ENCODE results near the gene SNAI1. TPM values are rescaled to one million over a fixed set of nuclear protein-coding genes. Genes with fewer than 3 reads are reported as not detected.
"Not testable (repeated sequence)": the region's sequence is repeated elsewhere in the genome, so short reads cannot be mapped to it uniquely, and the experiment has no call there.

Gene SNAI1
- polyA plus RNA-seq, 4 donors, result 1.1 to 7.8 (median 6.9) TPM; not detected in 1

DNA sequence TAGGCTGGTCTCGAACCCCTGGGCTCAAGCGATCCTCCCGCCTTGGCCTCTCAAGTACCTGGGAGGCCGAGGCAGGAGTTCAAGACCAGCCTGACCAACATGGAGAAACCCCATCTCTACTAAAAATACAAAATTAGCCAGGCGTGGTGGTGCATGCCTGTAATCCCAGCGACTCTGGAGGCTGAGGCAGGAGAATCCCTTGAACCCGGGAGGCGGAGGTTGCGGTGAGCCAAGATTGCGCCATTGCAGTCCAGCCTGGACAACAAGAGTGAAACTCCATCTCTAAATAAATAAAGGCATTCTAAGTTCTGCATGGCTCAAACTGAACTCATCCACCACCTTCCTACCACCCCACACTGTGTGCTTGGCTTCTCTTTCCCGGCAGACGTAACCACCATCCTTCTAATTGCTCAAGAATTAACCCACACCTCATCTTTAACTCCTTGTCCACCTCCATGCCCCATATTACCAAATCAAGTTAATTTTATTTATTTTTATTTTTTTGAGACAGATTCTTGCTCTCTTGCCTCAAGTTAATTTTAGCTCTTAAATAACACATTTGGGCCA lies 26.9 kb upstream of the SNAI1 start:
- FAIRE-seq; H3K27ac ChIP-seq (ENCODE audit: low read depth in 1 of 3, low read length in 2 of 3); H3K27me3 ChIP-seq (ENCODE audit: control insufficient read depth in 3 of 3, insufficient read depth in 3 of 3, low read length in 3 of 3); DNase-seq; H3K4me3 ChIP-seq (ENCODE audit: low read depth in 1 of 3, low read length in 3 of 3); H3K9me3 ChIP-seq (ENCODE audit: control insufficient read depth in 2 of 2, insufficient read depth in 1 of 2, low read depth in 1 of 2, low read length in 1 of 2); H3K4me1 ChIP-seq (ENCODE audit: control insufficient read depth in 3 of 3, insufficient read depth in 2 of 3, low read depth in 1 of 3, low read length in 2 of 3): not testable (repeated sequence)
- peaks cover 14 to 86% (median 30%) of the 10 kb centered on the region in 3 donors for H3K36me3 ChIP-seq (ENCODE audit: control insufficient read depth in 3 of 3, insufficient read depth in 2 of 3, low read depth in 1 of 3, low read length in 3 of 3)
- 92 to 95% (median 93%) methylated on average over 12 of the region's 12 CpGs for WGBS, 3 donors

DNA sequence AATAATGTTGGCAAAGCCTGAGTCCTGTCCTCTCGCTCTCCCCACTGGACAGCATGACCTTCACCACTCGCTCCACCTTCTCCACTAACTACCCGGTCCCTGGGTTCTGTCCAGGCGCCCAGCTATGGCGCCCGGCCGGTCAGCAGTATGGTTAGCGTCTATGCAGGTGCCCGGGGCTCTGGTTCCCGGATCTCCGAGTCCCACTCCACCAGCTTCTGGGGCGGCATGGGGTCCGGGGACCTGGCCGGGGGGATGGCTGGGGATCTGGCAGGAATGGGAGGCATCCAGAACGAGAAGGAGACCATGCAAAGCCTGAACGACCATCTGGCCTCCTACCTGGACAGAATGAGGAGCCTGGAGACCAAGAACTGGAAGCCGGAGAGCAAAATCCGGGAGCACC lies 26.1 kb upstream of the SNAI1 start:
- no peak for DNase-seq
- Histone ChIP-seq H3K9me3 (ENCODE audit: control insufficient read depth in 2 of 2, insufficient read depth in 1 of 2, low read depth in 1 of 2, low read length in 1 of 2) (peaks cover 0 to 4% of the 10 kb centered on the region in 2 donors), H3K27ac (ENCODE audit: low read depth in 1 of 3, low read length in 2 of 3) (no peak overlapping the region), H3K27me3 (ENCODE audit: control insufficient read depth in 3 of 3, insufficient read depth in 3 of 3, low read length in 3 of 3) (no peaks in the 10 kb centered on the region), H3K4me1 (ENCODE audit: control insufficient read depth in 3 of 3, insufficient read depth in 2 of 3, low read depth in 1 of 3, low read length in 2 of 3) (no peaks in the 10 kb centered on the region), H3K4me3 (ENCODE audit: low read depth in 1 of 3, low read length in 3 of 3) (no peak overlapping the region), H3K36me3 (ENCODE audit: control insufficient read depth in 3 of 3, insufficient read depth in 2 of 3, low read depth in 1 of 3, low read length in 3 of 3) (peaks cover 12 to 84% (median 26%) of the 10 kb centered on the region in 3 donors)
- 96% methylated on average over 18 of the region's 18 CpGs for whole genome bisulfite sequencing, 3 donors
- FAIRE-seq, result no peak

DNA sequence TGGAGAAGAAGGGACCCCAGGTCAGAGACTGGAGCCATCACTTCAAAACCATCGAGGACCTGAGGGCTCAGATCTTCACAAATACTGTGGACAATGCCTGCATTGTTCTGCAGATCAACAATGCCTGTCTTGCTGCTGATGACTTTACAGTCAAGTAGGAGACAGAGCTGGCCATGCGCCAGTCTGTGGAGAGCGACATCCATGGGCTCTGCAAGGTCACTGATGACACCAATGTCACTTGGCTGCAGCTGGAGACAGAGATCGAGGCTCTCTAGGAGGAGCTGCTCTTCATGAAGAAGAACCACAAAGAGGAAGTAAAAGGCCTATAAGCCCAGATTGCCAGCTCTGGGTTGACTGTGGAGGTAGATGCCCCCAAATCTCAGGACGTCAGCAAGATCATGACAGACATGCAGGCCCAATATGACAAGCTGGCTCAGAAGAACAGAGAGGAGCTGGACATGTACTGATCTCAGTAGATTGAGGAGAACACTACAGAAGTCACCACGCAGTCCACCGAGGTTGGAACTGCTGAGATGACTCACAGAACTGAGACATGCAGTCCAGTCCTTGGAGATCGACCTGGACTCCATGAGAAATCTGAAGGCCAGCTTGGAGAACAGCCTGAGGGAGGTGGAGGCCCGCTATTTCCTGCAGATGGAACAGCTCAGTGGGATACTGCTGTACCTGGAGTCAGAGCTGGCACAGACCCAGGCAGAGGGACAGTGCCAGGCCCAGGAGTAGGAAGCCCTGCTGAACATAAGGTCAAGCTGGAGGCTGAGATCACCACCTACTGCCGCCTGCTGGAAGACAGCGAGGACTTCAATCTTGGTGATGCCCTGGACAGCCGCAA lies 25.5 kb upstream of the SNAI1 start:
- WGBS, 3 donors, result 78 to 82% (median 79%) methylated on average over 12 of the region's 12 CpGs
- FAIRE-seq; DNase-seq; H3K27ac ChIP-seq (ENCODE audit: low read depth in 1 of 3, low read length in 2 of 3); H3K9me3 ChIP-seq (ENCODE audit: control insufficient read depth in 2 of 2, insufficient read depth in 1 of 2, low read depth in 1 of 2, low read length in 1 of 2); H3K4me1 ChIP-seq (ENCODE audit: control insufficient read depth in 3 of 3, insufficient read depth in 2 of 3, low read depth in 1 of 3, low read length in 2 of 3); H3K4me3 ChIP-seq (ENCODE audit: low read depth in 1 of 3, low read length in 3 of 3); H3K27me3 ChIP-seq (ENCODE audit: control insufficient read depth in 3 of 3, insufficient read depth in 3 of 3, low read length in 3 of 3): not testable (repeated sequence)
- peaks cover 6 to 78% (median 22%) of the 10 kb centered on the region in 3 donors for H3K36me3 ChIP-seq (ENCODE audit: control insufficient read depth in 3 of 3, insufficient read depth in 2 of 3, low read depth in 1 of 3, low read length in 3 of 3)

DNA sequence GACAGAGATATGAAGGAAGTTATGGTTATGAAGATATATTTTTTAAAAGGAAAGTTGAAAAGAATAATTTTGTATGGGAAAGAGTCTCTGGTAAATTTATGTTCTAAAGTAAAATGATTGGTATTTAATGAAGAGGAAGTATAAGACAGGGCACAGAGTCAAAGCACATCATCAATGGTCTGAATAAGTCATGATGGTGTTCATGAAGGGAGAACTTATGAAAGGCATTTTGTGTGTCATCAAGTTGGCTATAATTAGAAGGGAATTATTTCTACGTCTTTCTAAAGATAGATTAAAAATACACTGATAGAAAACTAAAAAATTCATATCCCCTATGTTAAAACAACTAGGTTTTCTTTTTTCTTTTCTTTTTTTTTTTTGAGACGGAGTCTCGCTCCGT lies 21.4 kb upstream of the SNAI1 start:
- H3K4me1 ChIP-seq (ENCODE audit: control insufficient read depth in 3 of 3, insufficient read depth in 2 of 3, low read depth in 1 of 3, low read length in 2 of 3), result peaks cover 0 to 8% (median 0%) of the 10 kb centered on the region in 3 donors
- peaks cover 2 to 55% (median 5%) of the 10 kb centered on the region in 3 donors for H3K36me3 ChIP-seq (ENCODE audit: control insufficient read depth in 3 of 3, insufficient read depth in 2 of 3, low read depth in 1 of 3, low read length in 3 of 3)
- FAIRE-seq, result no peak
- H3K9me3 ChIP-seq (ENCODE audit: control insufficient read depth in 2 of 2, insufficient read depth in 1 of 2, low read depth in 1 of 2, low read length in 1 of 2), result peaks cover 0 to 4% of the 10 kb centered on the region in 2 donors
- no peak for DNase-seq
- H3K27me3 ChIP-seq (ENCODE audit: control insufficient read depth in 3 of 3, insufficient read depth in 3 of 3, low read length in 3 of 3), result no peaks in the 10 kb centered on the region
- 86 to 98% (median 92%) methylated on average over 4 of the region's 4 CpGs for WGBS, 3 donors
- no peak overlapping the region for H3K27ac ChIP-seq (ENCODE audit: low read depth in 1 of 3, low read length in 2 of 3)
- no peak overlapping the region for H3K4me3 ChIP-seq (ENCODE audit: low read depth in 1 of 3, low read length in 3 of 3)

DNA sequence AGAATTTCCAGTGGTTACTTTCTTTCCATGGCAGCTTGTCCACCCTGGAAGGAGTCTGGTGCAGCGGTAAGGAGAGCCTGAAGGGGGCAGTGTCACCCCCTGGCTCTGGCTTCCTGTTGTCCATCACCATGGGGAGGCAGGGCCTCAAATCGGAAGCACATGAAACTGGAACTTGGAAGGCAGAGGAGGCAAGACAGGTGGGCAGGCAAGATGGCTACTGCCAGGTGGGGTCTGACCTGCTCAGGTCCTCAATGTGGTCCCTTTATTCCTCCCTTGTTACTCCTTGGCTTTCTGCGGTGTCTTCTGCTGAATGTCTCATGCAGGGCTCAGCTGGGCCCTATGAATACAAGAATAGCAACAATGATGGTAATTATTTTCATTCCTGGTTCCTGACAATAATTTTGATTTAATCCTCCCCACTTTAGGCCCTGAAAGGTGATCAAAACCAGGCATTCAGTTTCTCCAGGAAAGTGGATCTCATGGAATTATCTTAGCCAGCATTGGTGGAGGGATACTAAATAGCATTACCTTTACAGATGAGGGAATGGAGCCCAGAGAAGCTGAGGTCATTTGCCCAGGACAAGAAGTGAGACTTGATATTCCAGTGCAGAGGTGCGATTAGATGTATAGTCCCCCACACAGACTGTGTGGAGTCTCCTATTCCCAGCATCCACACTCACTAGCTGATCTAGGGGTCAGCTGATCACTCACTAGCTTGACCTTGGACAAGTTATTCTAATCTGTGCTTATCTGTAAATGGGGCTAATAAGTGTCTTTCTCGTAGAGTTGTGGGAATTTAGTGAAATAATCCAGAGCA lies 17.6 kb upstream of the SNAI1 start:
- 66 to 73% (median 72%) methylated on average over 5 of the region's 5 CpGs for WGBS, 3 donors
- H3K27me3 ChIP-seq (ENCODE audit: control insufficient read depth in 3 of 3, insufficient read depth in 3 of 3, low read length in 3 of 3), result no peaks in the 10 kb centered on the region
- H3K4me3 ChIP-seq (ENCODE audit: low read depth in 1 of 3, low read length in 3 of 3), result no peak overlapping the region
- no peak for FAIRE-seq
- no peaks in the 10 kb centered on the region for H3K9me3 ChIP-seq (ENCODE audit: control insufficient read depth in 2 of 2, insufficient read depth in 1 of 2, low read depth in 1 of 2, low read length in 1 of 2)
- peak; percentile 49 to 68 for DNase-seq
- H3K4me1 ChIP-seq (ENCODE audit: control insufficient read depth in 3 of 3, insufficient read depth in 2 of 3, low read depth in 1 of 3, low read length in 2 of 3), result peaks cover 2 to 22% (median 4%) of the 10 kb centered on the region in 3 donors
- peaks cover 0 to 20% (median 2%) of the 10 kb centered on the region in 3 donors for H3K36me3 ChIP-seq (ENCODE audit: control insufficient read depth in 3 of 3, insufficient read depth in 2 of 3, low read depth in 1 of 3, low read length in 3 of 3)
- peak overlapping the region in 1 of 3 donors; percentile 8 for H3K27ac ChIP-seq (ENCODE audit: low read depth in 1 of 3, low read length in 2 of 3)

DNA sequence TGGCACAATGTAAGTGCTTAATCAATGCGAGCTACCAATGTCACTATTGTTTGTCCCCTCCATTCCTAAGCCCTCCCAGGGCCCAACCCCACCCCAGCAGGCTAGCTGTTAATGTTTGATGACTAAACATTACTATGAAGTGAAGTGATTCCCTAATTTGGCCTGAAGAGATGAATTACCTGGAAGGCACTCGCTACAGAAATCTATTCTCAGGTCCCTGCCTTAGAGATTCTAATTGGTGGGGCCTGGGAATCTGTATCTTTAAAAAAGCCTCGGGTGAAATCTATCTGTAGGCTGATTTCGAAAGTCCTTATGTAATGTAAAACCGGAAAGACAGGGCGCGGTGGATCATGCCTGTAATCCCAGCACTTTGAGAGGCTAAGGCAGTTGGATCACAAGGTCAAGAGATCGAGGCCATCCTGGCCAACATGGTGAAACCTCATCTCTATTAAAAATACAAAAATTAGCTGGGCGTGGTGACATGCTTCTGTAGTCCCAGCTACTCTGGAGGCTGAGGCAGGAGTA lies 16.9 kb upstream of the SNAI1 start:
- WGBS, 3 donors, result 46 to 73% (median 53%) methylated on average over 9 of the region's 9 CpGs
- Histone ChIP-seq H3K9me3 (ENCODE audit: control insufficient read depth in 2 of 2, insufficient read depth in 1 of 2, low read depth in 1 of 2, low read length in 1 of 2) (no peaks in the 10 kb centered on the region), H3K27ac (ENCODE audit: low read depth in 1 of 3, low read length in 2 of 3) (peak overlapping the region in 1 of 3 donors; percentile 8), H3K4me3 (ENCODE audit: low read depth in 1 of 3, low read length in 3 of 3) (no peak overlapping the region), H3K36me3 (ENCODE audit: control insufficient read depth in 3 of 3, insufficient read depth in 2 of 3, low read depth in 1 of 3, low read length in 3 of 3) (peaks cover 0 to 16% (median 2%) of the 10 kb centered on the region in 3 donors), H3K27me3 (ENCODE audit: control insufficient read depth in 3 of 3, insufficient read depth in 3 of 3, low read length in 3 of 3) (no peaks in the 10 kb centered on the region), H3K4me1 (ENCODE audit: control insufficient read depth in 3 of 3, insufficient read depth in 2 of 3, low read depth in 1 of 3, low read length in 2 of 3) (peaks cover 2 to 27% (median 4%) of the 10 kb centered on the region in 3 donors)
- peak in 1 of 2 donors; percentile 42 for DNase-seq
- FAIRE-seq, result no peak

DNA sequence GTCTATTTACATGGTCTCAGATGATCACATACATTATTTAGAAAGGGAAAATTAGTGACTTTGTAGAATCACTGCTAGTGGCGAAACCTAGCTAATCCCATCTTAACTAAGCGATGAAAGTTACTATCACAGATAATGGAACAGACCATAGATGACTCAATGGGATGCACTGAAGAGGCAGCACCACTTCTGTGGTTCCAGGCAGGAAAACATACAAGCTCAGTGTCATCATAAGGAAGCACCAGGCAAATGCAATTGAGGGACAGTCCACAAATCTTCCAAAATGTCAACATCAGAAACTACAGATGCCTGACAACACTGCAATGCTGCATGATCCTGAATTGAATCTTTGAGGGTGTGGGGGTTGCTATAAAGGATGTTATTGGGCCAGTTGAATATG lies 15.9 kb upstream of the SNAI1 start:
- DNase-seq (no peak), FAIRE-seq (no peak)
- Histone ChIP-seq H3K27me3 (ENCODE audit: control insufficient read depth in 3 of 3, insufficient read depth in 3 of 3, low read length in 3 of 3) (no peaks in the 10 kb centered on the region), H3K4me3 (ENCODE audit: low read depth in 1 of 3, low read length in 3 of 3) (no peak overlapping the region), H3K36me3 (ENCODE audit: control insufficient read depth in 3 of 3, insufficient read depth in 2 of 3, low read depth in 1 of 3, low read length in 3 of 3) (peaks cover 0 to 14% (median 2%) of the 10 kb centered on the region in 3 donors), H3K4me1 (ENCODE audit: control insufficient read depth in 3 of 3, insufficient read depth in 2 of 3, low read depth in 1 of 3, low read length in 2 of 3) (peaks cover 2 to 27% (median 4%) of the 10 kb centered on the region in 3 donors), H3K9me3 (ENCODE audit: control insufficient read depth in 2 of 2, insufficient read depth in 1 of 2, low read depth in 1 of 2, low read length in 1 of 2) (no peaks in the 10 kb centered on the region), H3K27ac (ENCODE audit: low read depth in 1 of 3, low read length in 2 of 3) (no peak overlapping the region)
- 95 to 97% (median 97%) methylated on average over 2 of the region's 2 CpGs for WGBS, 3 donors

DNA sequence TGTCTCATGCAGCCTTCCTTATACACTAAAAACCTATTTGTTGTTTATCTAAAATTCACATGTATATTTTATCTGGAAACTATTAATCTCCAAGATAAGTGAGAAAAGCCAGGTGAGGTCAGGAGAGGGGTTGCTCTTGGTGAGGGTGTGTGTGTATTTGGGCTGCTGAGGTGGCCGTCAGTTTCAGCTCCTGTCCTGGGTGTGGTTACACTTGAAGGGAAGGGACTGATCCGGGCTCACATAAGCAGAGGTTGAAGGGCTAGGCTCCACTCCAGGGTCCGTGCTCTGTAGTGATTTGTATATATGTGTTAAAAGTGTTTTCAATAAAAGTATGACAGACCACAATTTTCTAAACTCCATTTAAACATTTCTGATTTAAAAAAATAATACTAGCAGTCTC lies 13.5 kb upstream of the SNAI1 start:
- no peaks in the 10 kb centered on the region for H3K27me3 ChIP-seq (ENCODE audit: control insufficient read depth in 3 of 3, insufficient read depth in 3 of 3, low read length in 3 of 3)
- H3K4me1 ChIP-seq (ENCODE audit: control insufficient read depth in 3 of 3, insufficient read depth in 2 of 3, low read depth in 1 of 3, low read length in 2 of 3), result peaks cover 2 to 27% (median 4%) of the 10 kb centered on the region in 3 donors
- DNase-seq (no peak), FAIRE-seq (no peak)
- WGBS, 3 donors, result 12 to 35% (median 16%) methylated on average over 3 of the region's 3 CpGs
- H3K4me3 ChIP-seq (ENCODE audit: low read depth in 1 of 3, low read length in 3 of 3), result no peak overlapping the region
- H3K27ac ChIP-seq (ENCODE audit: low read depth in 1 of 3, low read length in 2 of 3), result no peak overlapping the region
- H3K9me3 ChIP-seq (ENCODE audit: control insufficient read depth in 2 of 2, insufficient read depth in 1 of 2, low read depth in 1 of 2, low read length in 1 of 2), result no peaks in the 10 kb centered on the region
- H3K36me3 ChIP-seq (ENCODE audit: control insufficient read depth in 3 of 3, insufficient read depth in 2 of 3, low read depth in 1 of 3, low read length in 3 of 3), result peaks cover 0 to 2% (median 0%) of the 10 kb centered on the region in 3 donors

All from small intestine (tissue), 7 donors.